ENCODE measurements around the gene PKD1.

Gene PKD1

DNA sequence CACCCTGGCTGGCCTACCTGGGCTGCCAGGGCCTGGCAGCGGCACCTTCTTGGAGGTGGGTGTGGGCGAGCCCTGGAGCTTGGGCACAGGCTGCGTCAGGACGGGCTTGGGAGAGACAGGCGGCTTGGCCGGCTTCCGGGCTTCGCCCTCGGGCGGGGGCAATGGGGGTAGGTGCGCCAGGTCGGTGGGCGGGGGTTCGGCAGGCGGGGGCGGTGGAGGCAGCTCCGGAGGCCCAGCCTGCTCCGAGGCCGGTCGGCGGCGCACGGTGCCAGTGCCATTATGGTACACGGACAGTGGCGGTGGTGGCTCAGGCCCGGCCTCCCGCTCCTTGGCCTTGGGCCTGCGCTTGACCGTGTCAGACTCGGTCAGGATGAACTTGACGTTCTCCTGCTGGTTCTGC, 43.9 kb upstream of the PKD1 start:
- DNase-seq (ENCODE audit: insufficient read length, low spot score) (no peak), FAIRE-seq (no peak)
- TF ChIP-seq, protein P1, sequence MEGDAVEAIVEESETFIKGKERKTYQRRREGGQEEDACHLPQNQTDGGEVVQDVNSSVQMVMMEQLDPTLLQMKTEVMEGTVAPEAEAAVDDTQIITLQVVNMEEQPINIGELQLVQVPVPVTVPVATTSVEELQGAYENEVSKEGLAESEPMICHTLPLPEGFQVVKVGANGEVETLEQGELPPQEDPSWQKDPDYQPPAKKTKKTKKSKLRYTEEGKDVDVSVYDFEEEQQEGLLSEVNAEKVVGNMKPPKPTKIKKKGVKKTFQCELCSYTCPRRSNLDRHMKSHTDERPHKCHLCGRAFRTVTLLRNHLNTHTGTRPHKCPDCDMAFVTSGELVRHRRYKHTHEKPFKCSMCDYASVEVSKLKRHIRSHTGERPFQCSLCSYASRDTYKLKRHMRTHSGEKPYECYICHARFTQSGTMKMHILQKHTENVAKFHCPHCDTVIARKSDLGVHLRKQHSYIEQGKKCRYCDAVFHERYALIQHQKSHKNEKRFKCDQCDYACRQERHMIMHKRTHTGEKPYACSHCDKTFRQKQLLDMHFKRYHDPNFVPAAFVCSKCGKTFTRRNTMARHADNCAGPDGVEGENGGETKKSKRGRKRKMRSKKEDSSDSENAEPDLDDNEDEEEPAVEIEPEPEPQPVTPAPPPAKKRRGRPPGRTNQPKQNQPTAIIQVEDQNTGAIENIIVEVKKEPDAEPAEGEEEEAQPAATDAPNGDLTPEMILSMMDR (IDR thresholded peaks at IDR 0.05; ENCODE audit: insufficient read depth, missing control alignments): no peak

DNA sequence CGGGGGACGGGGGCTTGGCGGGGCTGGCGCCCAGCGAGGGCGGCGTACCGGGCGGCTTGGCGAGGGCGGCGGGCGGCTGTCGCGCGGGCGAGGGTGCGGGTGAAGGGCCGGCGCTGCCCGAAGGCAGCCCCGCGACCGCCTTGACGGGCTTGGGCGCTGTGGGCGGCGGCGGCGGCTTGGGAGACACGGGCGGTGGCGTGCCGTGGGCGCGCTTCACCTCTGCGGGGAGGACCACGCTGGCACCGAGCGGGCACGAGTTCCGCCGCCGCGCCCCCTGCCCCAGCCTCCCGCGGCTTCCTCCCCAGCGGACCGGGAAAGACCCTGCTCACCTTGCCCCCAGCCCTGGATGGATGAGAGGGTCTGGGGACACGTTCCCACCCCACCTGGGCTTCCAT, 43.4 kb upstream of the PKD1 start:
- DNase-seq (ENCODE audit: insufficient read length, low spot score) (no peak), FAIRE-seq (no peak)

DNA sequence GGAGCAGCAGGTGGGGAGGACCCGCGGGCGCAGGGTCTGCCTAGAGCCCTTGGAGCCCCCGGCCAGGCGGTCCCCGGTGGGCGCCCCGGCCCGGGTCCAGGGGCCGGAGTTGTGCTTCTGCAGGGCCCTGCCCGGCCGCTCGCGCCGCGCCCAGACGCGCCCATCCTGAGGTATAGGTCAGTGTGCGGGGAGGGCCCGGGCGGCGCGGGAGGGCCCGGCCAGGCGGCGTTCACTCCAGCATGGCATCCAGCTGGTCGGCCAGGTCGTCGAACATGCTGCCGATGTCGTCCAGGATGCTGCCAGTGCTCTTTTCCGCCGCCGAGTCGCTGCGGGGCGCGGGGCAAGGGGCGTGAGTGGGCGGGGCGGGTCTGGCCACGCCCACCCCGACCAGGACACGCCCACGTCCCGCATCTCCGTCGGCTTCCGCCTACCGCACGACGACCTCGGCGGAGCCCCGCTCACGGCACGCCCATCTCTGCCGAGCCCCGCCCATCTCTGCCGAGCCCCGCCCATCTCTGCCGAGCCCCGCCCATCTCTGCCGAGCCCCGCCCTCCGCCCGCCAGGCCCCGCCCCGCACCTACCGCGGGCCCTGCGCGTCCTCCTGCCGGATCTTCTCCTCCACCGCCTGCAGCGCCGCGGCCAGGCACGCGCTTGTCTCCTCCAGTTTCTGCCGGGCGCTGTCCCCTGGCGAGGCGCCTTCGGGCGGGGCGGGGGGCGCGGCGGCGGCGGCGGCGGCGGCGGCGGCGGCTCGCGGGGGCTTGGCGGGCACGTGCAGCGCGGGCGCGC, 42.8 kb upstream of the PKD1 start:
- DNase-seq (ENCODE audit: insufficient read length, low spot score): no peak
- no peak for FAIRE-seq
- TF ChIP-seq, protein P1 (IDR thresholded peaks at IDR 0.05; ENCODE audit: insufficient read depth, missing control alignments): no peak

More for the DNA sequence above, 43.4 kb upstream of the PKD1 start:
- TF ChIP-seq, protein P1 (IDR thresholded peaks at IDR 0.05; ENCODE audit: insufficient read depth, missing control alignments): no peak

DNA sequence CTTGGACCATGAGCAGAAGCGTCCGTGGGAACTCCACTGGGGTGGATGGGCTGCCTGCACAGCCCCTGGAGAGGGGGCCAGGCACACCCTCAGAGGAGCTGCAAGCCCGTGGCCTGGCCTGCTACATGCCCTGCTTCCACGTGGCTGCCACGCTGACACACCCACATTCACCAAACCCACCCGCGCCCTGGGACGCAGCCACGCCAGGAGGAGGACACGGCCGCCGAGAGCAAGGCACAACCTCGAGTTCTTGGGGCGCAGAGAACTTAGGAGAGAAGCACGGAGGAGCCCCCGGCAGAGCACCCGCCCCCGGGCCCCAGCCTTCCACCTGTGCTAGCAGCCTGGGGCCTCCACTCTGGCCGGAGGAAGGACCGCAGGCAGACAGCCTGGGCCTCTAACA, 41.9 kb upstream of the PKD1 start:
- FAIRE-seq (no peak), DNase-seq (ENCODE audit: insufficient read length, low spot score) (no peak)
- TF ChIP-seq, protein P1 (IDR thresholded peaks at IDR 0.05; ENCODE audit: insufficient read depth, missing control alignments): no peak

DNA sequence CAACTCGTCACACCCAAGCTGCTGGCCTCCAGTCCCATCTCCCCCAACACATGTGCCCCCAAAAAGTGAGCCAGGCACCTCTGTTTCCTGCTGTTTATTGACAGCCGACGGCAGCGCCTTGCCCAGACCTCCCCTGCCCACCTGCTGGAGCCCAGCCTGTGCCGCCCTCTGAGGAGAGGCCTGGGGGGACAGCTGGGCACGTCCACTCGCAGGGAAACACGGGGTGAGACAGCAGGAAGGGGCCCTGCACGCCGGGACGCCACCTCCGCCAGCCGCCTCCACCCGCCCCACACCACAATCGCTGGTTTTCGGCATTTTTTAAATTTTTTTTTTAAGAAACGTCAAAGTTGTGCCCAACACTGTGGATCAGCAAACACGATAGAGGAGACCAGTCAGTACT, 41.4 kb upstream of the PKD1 start:
- FAIRE-seq (no peak), DNase-seq (ENCODE audit: insufficient read length, low spot score) (no peak)
- TF ChIP-seq, protein P1 (IDR thresholded peaks at IDR 0.05; ENCODE audit: insufficient read depth, missing control alignments): no peak

DNA sequence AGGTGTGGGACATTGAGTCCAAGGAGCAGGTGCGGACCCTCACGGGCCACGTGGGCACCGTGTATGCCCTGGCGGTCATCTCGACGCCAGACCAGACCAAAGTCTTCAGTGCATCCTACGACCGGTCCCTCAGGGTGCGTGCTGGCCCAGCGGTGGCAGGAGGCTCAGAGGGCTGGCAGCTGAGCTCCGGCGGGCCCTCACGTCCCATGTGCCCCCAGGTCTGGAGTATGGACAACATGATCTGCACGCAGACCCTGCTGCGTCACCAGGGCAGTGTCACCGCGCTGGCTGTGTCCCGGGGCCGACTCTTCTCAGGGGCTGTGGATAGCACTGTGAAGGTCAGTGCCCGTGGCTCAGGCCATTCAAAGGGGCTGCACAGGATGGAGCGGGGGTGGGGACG, 40.3 kb upstream of the PKD1 start:
- FAIRE-seq (no peak), DNase-seq (ENCODE audit: insufficient read length, low spot score) (no peak)
- TF ChIP-seq, protein P1 (IDR thresholded peaks at IDR 0.05; ENCODE audit: insufficient read depth, missing control alignments): no peak

DNA sequence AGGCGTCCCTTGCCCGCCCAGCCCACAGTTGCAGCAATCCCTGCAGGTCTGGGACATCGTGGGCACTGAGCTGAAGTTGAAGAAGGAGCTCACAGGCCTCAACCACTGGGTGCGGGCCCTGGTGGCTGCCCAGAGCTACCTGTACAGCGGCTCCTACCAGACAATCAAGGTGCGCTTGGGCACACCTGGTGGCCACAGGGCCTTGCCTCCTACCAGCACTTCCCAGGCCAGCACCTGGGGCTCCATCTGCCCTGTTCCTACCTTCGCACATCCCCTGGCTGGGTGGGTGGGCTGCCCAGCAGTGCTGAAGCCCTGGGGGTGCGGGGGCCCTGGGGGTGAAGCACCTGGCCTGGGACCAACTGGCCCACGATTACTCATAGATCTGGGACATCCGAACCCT, 39.8 kb upstream of the PKD1 start:
- no peak for DNase-seq (ENCODE audit: insufficient read length, low spot score)
- TF ChIP-seq, protein P1 (IDR thresholded peaks at IDR 0.05; ENCODE audit: insufficient read depth, missing control alignments): no peak
- FAIRE-seq: no peak

All from D721Med (cell line).